ENCODE results near the gene CC2D2A.

Gene CC2D2A

DNA sequence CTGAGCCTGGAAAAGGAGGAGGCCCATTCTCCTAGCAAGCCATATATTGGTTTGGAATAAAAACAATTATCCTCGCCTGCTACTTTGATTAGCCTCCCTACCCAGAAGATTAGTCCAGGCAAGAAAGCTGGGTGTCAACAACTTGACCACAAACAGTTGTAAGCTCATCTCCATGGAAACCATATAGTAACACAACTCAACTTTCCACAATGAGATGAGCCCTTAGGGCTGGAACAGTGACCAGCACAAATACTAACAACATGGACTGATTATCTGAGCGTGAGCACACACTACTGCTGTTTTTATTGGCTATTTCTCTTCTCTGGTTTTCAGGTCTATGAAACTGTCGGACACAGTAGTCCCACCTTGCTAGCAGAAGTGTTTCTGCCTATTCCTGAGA lies 80.8 kb downstream of the CC2D2A start:
- TF ChIP-seq TAF1 (IDR thresholded peaks at IDR 0.05; ENCODE audit: borderline replicate concordance, low read depth, low read length) (no peak), POLR2A (IDR thresholded peaks at IDR 0.05; ENCODE audit: low read depth, low read length) (no peak)
- FAIRE-seq (no peak), DNase-seq (ENCODE audit: insufficient read length) (no peak)

DNA sequence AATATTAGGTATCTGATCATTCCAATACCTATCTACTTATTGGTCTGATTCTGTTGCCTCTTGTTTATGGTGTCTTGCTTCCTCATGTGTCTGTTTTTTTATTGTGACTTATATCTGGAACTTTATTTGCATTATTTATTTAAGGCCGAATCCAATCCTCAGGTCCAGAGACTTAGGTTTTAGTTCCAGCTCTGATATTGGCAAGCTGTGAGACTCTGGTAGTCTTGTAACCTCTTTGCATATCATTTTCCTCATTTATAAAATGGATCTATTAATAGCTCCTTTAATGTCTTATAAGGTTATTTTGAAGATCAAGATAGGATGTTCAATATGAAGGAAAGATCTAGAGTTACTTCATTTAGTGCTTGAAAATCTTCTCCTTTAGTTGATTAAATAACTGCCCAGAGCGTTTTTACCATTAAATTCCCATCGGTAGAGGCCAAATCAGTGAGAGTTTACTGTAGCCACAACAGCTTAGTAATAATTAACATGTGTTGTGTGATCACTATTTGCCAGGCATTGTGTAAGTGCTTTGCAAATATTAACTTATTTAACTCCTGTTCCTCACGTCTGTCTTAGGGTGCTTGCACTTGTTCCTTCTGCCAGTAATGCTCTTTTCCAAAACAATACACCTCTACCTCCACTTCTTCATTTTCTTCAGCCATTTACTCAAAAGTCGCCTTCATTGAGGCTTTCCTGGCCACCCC lies 82.2 kb downstream of the CC2D2A start:
- TF ChIP-seq POLR2A (IDR thresholded peaks at IDR 0.05; ENCODE audit: low read depth, low read length) (no peak), TAF1 (IDR thresholded peaks at IDR 0.05; ENCODE audit: borderline replicate concordance, low read depth, low read length) (no peak), POLR2AphosphoS5 (IDR thresholded peaks at IDR 0.05; ENCODE audit: low read depth, low read length) (no peak)
- DNase-seq (ENCODE audit: insufficient read length): no peak
- FAIRE-seq: no peak

- no peak for TF ChIP-seq POLR2AphosphoS5 (IDR thresholded peaks at IDR 0.05; ENCODE audit: low read depth, low read length)
- no peak for TF ChIP-seq POLR2A (IDR thresholded peaks at IDR 0.05; ENCODE audit: low read depth, low read length)
- no peak for TF ChIP-seq TAF1 (IDR thresholded peaks at IDR 0.05; ENCODE audit: borderline replicate concordance, low read depth, low read length)
- no peak for FAIRE-seq
- DNase-seq (ENCODE audit: insufficient read length): no peak
Measured at GRCh38 chr4:15552557-15553362, 83.1 kb downstream of the CC2D2A start.

DNA sequence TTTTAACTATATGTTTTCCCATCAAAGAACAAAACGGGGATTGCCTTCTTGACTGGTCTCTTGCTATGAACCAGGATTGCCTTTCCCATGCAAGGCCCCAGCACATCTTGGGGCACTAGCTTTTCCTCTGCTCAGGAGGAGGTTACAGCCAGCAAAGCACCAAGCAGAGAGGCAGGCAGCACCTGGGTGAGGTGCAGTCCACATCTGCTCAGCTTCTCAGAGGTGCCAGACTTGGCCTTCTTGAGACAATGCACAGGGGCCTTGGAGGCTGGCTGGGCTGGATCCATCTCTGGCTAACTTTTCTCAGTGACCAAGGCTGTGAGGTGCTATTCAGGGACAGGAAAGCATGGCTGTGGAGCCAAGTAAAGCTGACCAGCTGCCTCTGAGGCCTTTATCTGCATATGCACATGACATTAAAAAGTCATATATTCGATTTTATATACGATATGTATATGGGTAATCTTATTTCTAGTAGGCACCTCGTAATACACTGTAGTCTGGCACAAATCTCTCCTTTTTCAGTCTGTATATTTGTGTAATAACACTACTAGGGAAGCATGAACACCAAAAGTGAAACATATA lies 86.9 kb downstream of the CC2D2A start:
- DNase-seq (ENCODE audit: insufficient read length): no peak

GRCh38 chr4:15557786-15558550 lies 88.3 kb downstream of the CC2D2A start:
- TF ChIP-seq POLR2AphosphoS5 (IDR thresholded peaks at IDR 0.05; ENCODE audit: low read depth, low read length): no peak
- no peak for TF ChIP-seq TAF1 (IDR thresholded peaks at IDR 0.05; ENCODE audit: borderline replicate concordance, low read depth, low read length)
- no peak for TF ChIP-seq POLR2A (IDR thresholded peaks at IDR 0.05; ENCODE audit: low read depth, low read length)
- DNase-seq (ENCODE audit: insufficient read length) (no peak), FAIRE-seq (no peak)

More for the DNA sequence above, 86.9 kb downstream of the CC2D2A start:
- FAIRE-seq: no peak
- TF ChIP-seq POLR2A (IDR thresholded peaks at IDR 0.05; ENCODE audit: low read depth, low read length) (no peak), TAF1 (IDR thresholded peaks at IDR 0.05; ENCODE audit: borderline replicate concordance, low read depth, low read length) (no peak), POLR2AphosphoS5 (IDR thresholded peaks at IDR 0.05; ENCODE audit: low read depth, low read length) (no peak)

GRCh38 chr4:15558561-15558960 lies 88.9 kb downstream of the CC2D2A start:
- TF ChIP-seq POLR2A (IDR thresholded peaks at IDR 0.05; ENCODE audit: low read depth, low read length) (no peak), POLR2AphosphoS5 (IDR thresholded peaks at IDR 0.05; ENCODE audit: low read depth, low read length) (no peak), TAF1 (IDR thresholded peaks at IDR 0.05; ENCODE audit: borderline replicate concordance, low read depth, low read length) (no peak)
- FAIRE-seq (no peak), DNase-seq (ENCODE audit: insufficient read length) (no peak)

- no peak for DNase-seq (ENCODE audit: insufficient read length)
- TF ChIP-seq POLR2A (IDR thresholded peaks at IDR 0.05; ENCODE audit: low read depth, low read length) (no peak), TAF1 (IDR thresholded peaks at IDR 0.05; ENCODE audit: borderline replicate concordance, low read depth, low read length) (no peak), POLR2AphosphoS5 (IDR thresholded peaks at IDR 0.05; ENCODE audit: low read depth, low read length) (no peak)
- FAIRE-seq: no peak
Measured at GRCh38 chr4:15562114-15562513, 92.4 kb downstream of the CC2D2A start.

- FAIRE-seq (no peak), DNase-seq (ENCODE audit: insufficient read length) (no peak)
- TF ChIP-seq POLR2A (IDR thresholded peaks at IDR 0.05; ENCODE audit: low read depth, low read length) (no peak), TAF1 (IDR thresholded peaks at IDR 0.05; ENCODE audit: borderline replicate concordance, low read depth, low read length) (no peak)
Measured at GRCh38 chr4:15562623-15563022, 92.9 kb downstream of the CC2D2A start.

GRCh38 chr4:15563871-15564270 lies 94.2 kb downstream of the CC2D2A start:
- DNase-seq (ENCODE audit: insufficient read length) (no peak), FAIRE-seq (no peak)
- no peak for TF ChIP-seq POLR2AphosphoS5 (IDR thresholded peaks at IDR 0.05; ENCODE audit: low read depth, low read length)
- TF ChIP-seq TAF1 (IDR thresholded peaks at IDR 0.05; ENCODE audit: borderline replicate concordance, low read depth, low read length): no peak
- no peak for TF ChIP-seq POLR2A (IDR thresholded peaks at IDR 0.05; ENCODE audit: low read depth, low read length)

DNA sequence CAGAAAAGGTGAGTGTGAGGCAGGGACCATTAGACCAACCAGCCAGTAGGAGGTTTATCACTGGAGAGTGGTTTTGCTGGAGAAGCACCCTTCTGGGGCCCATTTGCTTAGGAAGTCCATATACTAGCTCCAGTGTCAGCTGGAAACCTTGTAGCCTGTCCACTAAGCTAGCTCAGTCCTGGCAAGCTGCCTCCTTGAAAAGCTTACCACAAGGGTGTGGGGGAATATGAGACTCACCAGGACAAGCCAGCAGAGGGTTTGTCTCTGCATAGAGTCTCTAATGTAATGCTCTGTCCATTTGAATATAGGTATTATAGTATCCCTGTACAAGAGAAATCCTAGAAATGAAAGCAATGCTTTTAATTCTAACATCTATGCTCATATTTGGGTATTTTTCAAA lies 99.1 kb downstream of the CC2D2A start:
- FAIRE-seq (no peak), DNase-seq (ENCODE audit: insufficient read length) (no peak)
- no peak for TF ChIP-seq POLR2AphosphoS5 (IDR thresholded peaks at IDR 0.05; ENCODE audit: low read depth, low read length)
- TF ChIP-seq TAF1 (IDR thresholded peaks at IDR 0.05; ENCODE audit: borderline replicate concordance, low read depth, low read length): no peak
- no peak for TF ChIP-seq POLR2A (IDR thresholded peaks at IDR 0.05; ENCODE audit: low read depth, low read length)

DNA sequence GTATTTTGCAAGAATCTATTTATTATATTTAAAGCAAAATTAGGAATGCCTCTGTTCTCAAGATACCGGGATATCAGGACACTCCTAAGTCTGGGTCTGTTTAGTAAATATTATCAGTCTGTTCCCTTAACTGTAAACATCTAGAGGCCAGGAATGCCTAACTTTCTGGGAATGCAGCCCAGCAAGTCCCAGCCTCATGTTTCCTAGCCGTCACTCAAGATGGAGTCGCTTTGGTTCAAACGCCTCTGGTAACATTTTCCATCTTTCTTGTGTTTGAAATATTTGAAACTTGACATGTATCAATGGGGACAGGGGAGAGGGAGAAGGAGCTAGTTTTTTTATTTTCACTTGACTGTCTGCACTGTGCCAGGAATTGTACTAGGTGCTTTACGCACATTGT lies 100.1 kb downstream of the CC2D2A start:
- no peak for FAIRE-seq
- TF ChIP-seq POLR2AphosphoS5 (IDR thresholded peaks at IDR 0.05; ENCODE audit: low read depth, low read length): no peak
- no peak for TF ChIP-seq TAF1 (IDR thresholded peaks at IDR 0.05; ENCODE audit: borderline replicate concordance, low read depth, low read length)
- no peak for TF ChIP-seq POLR2A (IDR thresholded peaks at IDR 0.05; ENCODE audit: low read depth, low read length)
- DNase-seq (ENCODE audit: insufficient read length): no peak
